HG02852 (cell line): Measurements from ENCODE around the gene OXT.
"Not testable (repeated sequence)": the region's sequence is repeated elsewhere in the genome, so short reads cannot be mapped to it uniquely, and the experiment has no call there.

Experiments used
- ATAC-seq: cut with Tn5 transposase; IDR thresholded peaks from one replicate; pipeline ENCODE4 v1.9.1; 2021; ENCODE audit warnings: mild to moderate bottlenecking, moderate library complexity; ENCODE audit not compliant: unreplicated experiment

OXT gene

GRCh38 chr20:3109350-3110302 is 38.2 kb downstream of the OXT start:
- ATAC-seq, result no peak

GRCh38 chr20:3111507-3111906 is 40.1 kb downstream of the OXT start:
- no peak for ATAC-seq

DNA sequence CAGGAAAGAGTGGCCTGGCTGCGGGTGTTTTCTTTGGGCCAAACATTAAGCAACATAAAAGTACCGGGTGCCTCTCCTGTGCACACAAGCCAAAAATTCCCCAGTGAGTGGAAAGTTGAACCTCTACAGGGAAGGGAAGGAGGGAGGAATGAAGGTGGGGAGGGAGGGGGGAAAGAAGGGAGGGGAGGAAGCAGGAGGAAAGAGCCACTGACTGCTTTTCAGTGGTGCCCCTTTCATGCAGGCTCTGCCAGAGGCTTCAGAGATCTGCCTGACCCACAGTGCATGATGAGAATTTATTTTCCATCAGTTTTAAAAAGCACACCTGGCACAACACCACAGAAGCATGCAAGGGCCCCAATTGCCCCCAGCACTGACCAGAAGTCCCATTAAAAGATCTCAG is 40.6 kb downstream of the OXT start:
- no peak for ATAC-seq

DNA sequence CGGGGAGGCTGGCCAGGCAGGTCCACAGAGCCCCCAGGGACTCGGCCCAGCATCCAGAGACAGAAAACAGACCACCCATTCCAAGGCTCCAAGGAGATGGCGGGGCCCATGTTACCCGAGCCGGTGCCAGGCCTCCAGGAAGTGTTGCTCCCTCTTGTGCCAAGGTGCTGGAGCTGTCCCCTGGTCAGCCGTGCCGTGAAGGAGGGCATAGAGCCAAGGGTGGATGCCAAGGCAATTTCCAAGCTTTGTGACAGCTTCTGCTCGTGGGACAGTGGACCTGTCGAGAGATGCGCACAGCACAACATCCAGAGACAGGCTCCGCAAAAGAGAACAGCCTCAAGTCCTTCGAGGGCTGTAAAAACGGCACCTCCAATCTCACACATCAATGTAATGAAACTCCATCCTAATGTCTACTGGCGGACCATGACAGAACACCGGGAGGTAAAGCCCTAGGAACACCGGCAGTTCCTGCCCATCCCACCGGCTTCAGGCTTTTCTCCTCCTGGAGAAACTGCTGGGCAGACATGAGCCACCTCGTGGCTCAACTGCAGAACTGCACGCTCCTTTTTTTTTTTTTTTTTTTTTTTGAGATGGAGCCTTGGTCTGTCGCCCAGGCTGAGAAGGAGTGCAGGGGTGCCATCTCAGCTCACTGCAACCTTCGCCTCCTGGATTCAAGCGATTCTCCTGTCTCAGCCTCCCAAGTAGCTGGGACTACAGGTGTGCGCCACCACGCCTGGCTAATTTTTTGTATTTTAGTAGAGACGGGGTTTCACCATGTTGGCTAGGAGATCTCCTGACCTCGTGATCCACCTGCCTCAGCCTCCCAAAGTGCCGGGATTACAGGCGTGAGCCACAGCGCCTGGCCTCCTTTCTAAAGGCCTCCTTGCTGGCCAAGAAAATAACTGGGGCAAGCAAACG is 44.0 kb downstream of the OXT start:
- no peak for ATAC-seq

DNA sequence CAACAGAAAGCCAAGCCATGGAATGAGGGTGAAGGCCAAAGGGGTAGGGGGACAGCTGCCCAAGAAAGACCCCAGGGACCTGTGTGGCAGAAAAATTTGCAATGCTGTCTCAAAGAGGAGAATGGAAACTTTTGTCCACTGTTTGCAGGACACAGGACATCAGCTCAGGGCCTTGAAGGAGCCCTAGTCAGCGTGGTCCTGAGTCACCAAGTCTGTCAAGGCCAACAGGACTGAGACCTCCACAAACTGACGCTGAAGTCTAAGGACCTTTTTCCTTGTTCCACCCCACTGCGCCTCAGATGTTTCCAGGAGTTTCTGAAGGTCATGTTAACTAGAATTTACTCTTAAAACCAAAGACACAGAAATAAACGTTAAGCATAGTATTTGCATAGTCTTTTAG is 44.9 kb downstream of the OXT start:
- no peak for ATAC-seq

- ATAC-seq, result not testable (repeated sequence)
Measured at GRCh38 chr20:3117839-3118379, 46.5 kb downstream of the OXT start.

DNA sequence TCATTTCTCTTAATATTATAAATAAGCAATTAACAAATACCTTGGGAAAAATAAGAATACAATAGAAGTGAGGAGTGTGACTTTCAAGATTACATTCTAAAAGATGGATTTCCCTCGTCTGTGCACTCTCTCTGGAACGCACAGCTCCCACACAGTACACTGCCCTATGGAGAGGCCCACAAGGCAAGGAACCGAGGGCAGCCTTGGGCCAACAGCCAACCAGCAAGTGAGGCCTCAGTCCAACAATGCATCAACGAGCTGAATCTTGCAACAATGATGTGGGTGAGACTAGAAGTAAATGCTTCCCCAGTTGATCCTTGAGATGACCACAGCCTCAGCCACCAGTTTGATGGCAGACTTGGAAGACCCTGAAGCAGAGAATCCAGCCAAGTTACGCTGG is 47.6 kb downstream of the OXT start:
- no peak for ATAC-seq

- ATAC-seq, result no peak
Measured at GRCh38 chr20:3121271-3121911, 50.0 kb downstream of the OXT start.
